ENCODE results near the gene KRT28.

Gene KRT28

DNA sequence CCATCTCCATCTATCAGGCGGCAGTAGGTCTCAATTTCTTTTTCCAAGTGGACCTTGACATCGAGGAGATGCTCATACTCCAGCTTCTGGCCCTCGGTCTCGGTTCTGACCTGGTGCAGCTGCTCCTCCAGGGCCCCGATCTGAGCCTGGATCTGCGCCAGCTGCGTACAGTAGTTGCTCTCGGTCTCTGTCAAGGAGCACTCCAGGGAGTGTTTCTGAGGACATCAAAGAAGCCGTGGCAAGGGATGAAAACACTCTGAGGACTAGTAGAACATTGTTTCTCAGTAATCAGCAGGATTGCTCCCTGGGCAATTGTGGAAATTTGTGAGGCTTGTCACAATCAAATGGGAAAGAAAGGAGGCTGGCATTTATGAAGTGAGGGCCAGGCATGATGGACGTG, 5.9 kb downstream of the KRT28 start:
- Mint-ChIP-seq H3K4me3 (no peak overlapping the region), H3K27ac (ENCODE audit: low read depth) (no peak overlapping the region), H3K9me3 (no peaks in the 10 kb centered on the region), H3K27me3 (peaks cover 40% of the 10 kb centered on the region), H3K36me3 (ENCODE audit: insufficient read depth) (no peaks in the 10 kb centered on the region), H3K4me1 (no peaks in the 10 kb centered on the region)
- DNase-seq (ENCODE audit: low spot score in 2 of 2): no peak
- no peak for ATAC-seq (replicated peaks; ENCODE audit: extremely low read depth, poor library complexity, severe bottlenecking)

GRCh38 chr17:40791787-40792436, 7.8 kb downstream of the KRT28 start:
- H3K9me3 Mint-ChIP-seq: no peaks in the 10 kb centered on the region
- no peaks in the 10 kb centered on the region for H3K36me3 Mint-ChIP-seq (ENCODE audit: insufficient read depth)
- ATAC-seq (replicated peaks; ENCODE audit: extremely low read depth, poor library complexity, severe bottlenecking) (no peak), DNase-seq (ENCODE audit: low spot score in 2 of 2) (no peak)
- H3K4me1 Mint-ChIP-seq: no peaks in the 10 kb centered on the region
- H3K4me3 Mint-ChIP-seq: no peak overlapping the region
- H3K27ac Mint-ChIP-seq (ENCODE audit: low read depth): no peak overlapping the region
- H3K27me3 Mint-ChIP-seq: peaks cover 51% of the 10 kb centered on the region

GRCh38 chr17:40791111-40791510, 8.6 kb downstream of the KRT28 start:
- ATAC-seq (replicated peaks; ENCODE audit: extremely low read depth, poor library complexity, severe bottlenecking) (no peak), DNase-seq (ENCODE audit: low spot score in 2 of 2) (no peak)
- Mint-ChIP-seq H3K4me3 (no peak overlapping the region), H3K27ac (ENCODE audit: low read depth) (no peak overlapping the region), H3K27me3 (peaks cover 45% of the 10 kb centered on the region), H3K9me3 (no peaks in the 10 kb centered on the region), H3K4me1 (no peaks in the 10 kb centered on the region), H3K36me3 (ENCODE audit: insufficient read depth) (no peaks in the 10 kb centered on the region)

DNA sequence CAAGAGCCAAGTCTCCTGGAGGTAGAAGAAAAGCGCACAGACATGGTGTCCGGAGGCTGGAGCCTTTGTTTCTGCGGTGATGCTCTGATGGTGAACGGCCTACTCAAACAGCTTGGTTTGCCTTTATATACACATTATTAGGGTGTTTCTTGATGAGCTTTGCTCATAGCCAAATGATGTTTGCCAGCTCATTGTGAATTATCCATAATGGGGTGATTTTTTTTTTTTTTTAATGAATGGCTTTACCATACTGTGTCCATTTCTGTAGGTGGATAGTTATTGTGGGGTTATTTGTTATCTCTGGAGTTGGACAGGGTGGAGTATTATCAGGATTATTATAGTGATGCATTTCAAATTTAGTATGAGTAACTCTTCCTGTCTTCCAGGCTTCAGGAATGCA, 17.3 kb downstream of the KRT28 start, which contains the start of gene KRT27:
Gene KRT27, minus strand, starts transcription at position 101 of the 400 bp plus-strand sequence. Its CDS starts 57 bp downstream, at position 44.
- DNase-seq (ENCODE audit: low spot score in 2 of 2): no peak
- H3K27ac Mint-ChIP-seq (ENCODE audit: low read depth): no peak within 1 kb of the TSS
- H3K27me3 Mint-ChIP-seq: peaks cover 82% of the 10 kb centered on the region
- H3K4me1 Mint-ChIP-seq: no peaks in the 10 kb centered on the region
- ATAC-seq (replicated peaks; ENCODE audit: extremely low read depth, poor library complexity, severe bottlenecking): no peak
- H3K36me3 Mint-ChIP-seq (ENCODE audit: insufficient read depth): no peaks in the 10 kb centered on the region
- H3K4me3 Mint-ChIP-seq: no peak within 1 kb of the TSS
- no peaks in the 10 kb centered on the region for H3K9me3 Mint-ChIP-seq

DNA sequence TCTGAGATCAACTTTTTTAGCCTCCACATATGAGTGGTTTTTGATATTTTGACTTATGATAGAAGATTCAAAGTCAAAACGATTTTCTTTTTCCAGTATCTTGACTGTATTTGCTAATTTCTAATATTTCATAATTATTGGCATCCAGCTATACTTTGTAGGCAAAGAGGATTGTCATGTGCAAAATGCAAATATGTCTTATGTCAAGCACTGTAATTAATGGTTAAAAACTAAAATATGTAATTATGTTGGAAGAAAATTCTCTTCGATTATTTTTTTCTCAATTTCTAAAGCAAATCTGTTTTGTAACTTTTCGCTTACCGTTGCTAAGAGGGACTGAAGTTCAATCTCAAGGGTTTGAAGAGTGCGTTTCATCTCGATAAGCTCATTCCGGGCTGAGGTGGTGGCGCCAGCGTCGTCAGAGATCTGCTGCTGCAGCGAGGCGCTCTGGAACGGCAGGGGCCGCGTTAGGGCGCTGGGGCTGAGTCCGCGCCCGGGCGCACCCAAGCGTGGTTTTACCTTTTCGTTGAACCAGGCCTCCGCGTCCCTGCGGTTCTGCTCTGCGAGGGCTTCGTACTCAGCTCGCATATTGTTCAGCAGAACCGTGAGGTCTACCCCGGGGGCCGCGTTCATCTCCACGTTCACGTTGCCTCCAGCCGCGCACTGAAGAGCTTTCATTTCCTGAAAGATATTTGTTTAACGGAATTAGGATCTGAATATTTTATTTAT, 20.4 kb downstream of the KRT28 start:
- no peak overlapping the region for H3K4me3 Mint-ChIP-seq

GRCh38 chr17:40778461-40778860, 21.3 kb downstream of the KRT28 start:
- H3K4me3 Mint-ChIP-seq: no peak overlapping the region
- no peak for ATAC-seq (replicated peaks; ENCODE audit: extremely low read depth, poor library complexity, severe bottlenecking)
- H3K36me3 Mint-ChIP-seq (ENCODE audit: insufficient read depth): peaks cover 2% of the 10 kb centered on the region
- no peak for DNase-seq (ENCODE audit: low spot score in 2 of 2)
- H3K4me1 Mint-ChIP-seq: no peaks in the 10 kb centered on the region
- peaks cover 90% of the 10 kb centered on the region for H3K27me3 Mint-ChIP-seq
- no peaks in the 10 kb centered on the region for H3K9me3 Mint-ChIP-seq
- H3K27ac Mint-ChIP-seq (ENCODE audit: low read depth): no peak overlapping the region

More for the DNA sequence above, 20.4 kb downstream of the KRT28 start:
- Mint-ChIP-seq H3K36me3 (ENCODE audit: insufficient read depth) (peaks cover 2% of the 10 kb centered on the region), H3K9me3 (no peaks in the 10 kb centered on the region), H3K27ac (ENCODE audit: low read depth) (no peak overlapping the region), H3K27me3 (peaks cover 95% of the 10 kb centered on the region), H3K4me1 (no peaks in the 10 kb centered on the region)
- ATAC-seq (replicated peaks; ENCODE audit: extremely low read depth, poor library complexity, severe bottlenecking) (no peak), DNase-seq (ENCODE audit: low spot score in 2 of 2) (no peak)

DNA sequence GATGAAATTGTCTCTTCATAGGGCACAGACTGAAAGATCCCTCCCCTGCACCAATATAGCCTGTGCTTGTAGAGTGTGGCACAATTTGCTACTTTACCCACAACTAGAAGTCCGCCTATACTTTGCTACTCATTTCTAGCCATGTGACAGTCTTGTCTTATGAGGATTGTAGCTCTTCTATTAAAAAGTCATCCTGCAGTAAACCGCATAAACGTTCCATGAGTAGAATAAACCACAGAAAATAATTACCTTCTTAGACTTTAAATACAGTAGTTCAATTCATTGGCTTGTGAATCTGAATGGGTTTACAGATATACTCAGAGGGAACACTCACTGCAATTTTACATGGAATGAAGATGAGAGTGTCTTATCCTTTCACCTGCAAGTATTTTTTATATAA, 21.8 kb downstream of the KRT28 start:
- Mint-ChIP-seq H3K4me1 (no peaks in the 10 kb centered on the region), H3K36me3 (ENCODE audit: insufficient read depth) (peaks cover 2% of the 10 kb centered on the region), H3K4me3 (no peak overlapping the region), H3K27me3 (peaks cover 88% of the 10 kb centered on the region), H3K27ac (ENCODE audit: low read depth) (no peak overlapping the region), H3K9me3 (no peaks in the 10 kb centered on the region)
- ATAC-seq (replicated peaks; ENCODE audit: extremely low read depth, poor library complexity, severe bottlenecking): no peak
- no peak for DNase-seq (ENCODE audit: low spot score in 2 of 2)

GRCh38 chr17:40777459-40777858, 22.3 kb downstream of the KRT28 start:
- no peak for ATAC-seq (replicated peaks; ENCODE audit: extremely low read depth, poor library complexity, severe bottlenecking)
- no peak for DNase-seq (ENCODE audit: low spot score in 2 of 2)
- no peaks in the 10 kb centered on the region for H3K9me3 Mint-ChIP-seq
- H3K27me3 Mint-ChIP-seq: peaks cover 88% of the 10 kb centered on the region
- H3K4me1 Mint-ChIP-seq: no peaks in the 10 kb centered on the region
- H3K36me3 Mint-ChIP-seq (ENCODE audit: insufficient read depth): peaks cover 3% of the 10 kb centered on the region
- no peak overlapping the region for H3K27ac Mint-ChIP-seq (ENCODE audit: low read depth)
- no peak overlapping the region for H3K4me3 Mint-ChIP-seq

DNA sequence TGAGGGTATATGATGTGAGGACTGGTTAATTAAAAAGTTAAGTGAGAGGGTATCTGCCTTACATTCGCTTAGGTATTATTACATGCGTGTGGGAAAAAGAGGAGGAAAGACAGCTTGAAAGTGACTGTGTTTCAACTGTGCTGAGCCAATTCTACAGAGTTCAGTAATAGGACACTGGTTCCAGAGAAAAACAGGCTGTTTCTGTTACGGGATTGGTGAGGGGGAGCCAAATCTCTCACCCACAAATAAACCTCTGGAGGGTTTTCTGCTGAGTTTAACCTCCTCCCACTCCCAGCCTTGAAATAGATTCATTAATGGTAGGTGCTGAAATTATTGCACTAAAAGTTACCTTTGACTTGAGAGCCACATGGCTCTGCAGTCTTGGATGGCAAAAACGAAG, 23.8 kb downstream of the KRT28 start:
- Mint-ChIP-seq H3K36me3 (ENCODE audit: insufficient read depth) (peaks cover 4% of the 10 kb centered on the region), H3K27ac (ENCODE audit: low read depth) (no peak overlapping the region), H3K4me3 (no peak overlapping the region), H3K4me1 (no peaks in the 10 kb centered on the region), H3K9me3 (no peaks in the 10 kb centered on the region), H3K27me3 (peaks cover 86% of the 10 kb centered on the region)
- no peak for DNase-seq (ENCODE audit: low spot score in 2 of 2)
- no peak for ATAC-seq (replicated peaks; ENCODE audit: extremely low read depth, poor library complexity, severe bottlenecking)

- DNase-seq (ENCODE audit: low spot score in 2 of 2) (no peak), ATAC-seq (replicated peaks; ENCODE audit: extremely low read depth, poor library complexity, severe bottlenecking) (no peak)
- H3K27ac Mint-ChIP-seq (ENCODE audit: low read depth): no peak within 1 kb of the TSS
- peaks cover 72% of the 10 kb centered on the region for H3K27me3 Mint-ChIP-seq
- H3K9me3 Mint-ChIP-seq: no peaks in the 10 kb centered on the region
- H3K4me3 Mint-ChIP-seq: no peak within 1 kb of the TSS
- peaks cover 4% of the 10 kb centered on the region for H3K36me3 Mint-ChIP-seq (ENCODE audit: insufficient read depth)
- no peaks in the 10 kb centered on the region for H3K4me1 Mint-ChIP-seq
Observed at GRCh38 chr17:40772101-40772500, 27.7 kb downstream of the KRT28 start, which contains the start of gene KRT26. Gene KRT26 (minus strand): TSS chr17:40772201. CDS start chr17:40772113, 88 bp downstream.

DNA sequence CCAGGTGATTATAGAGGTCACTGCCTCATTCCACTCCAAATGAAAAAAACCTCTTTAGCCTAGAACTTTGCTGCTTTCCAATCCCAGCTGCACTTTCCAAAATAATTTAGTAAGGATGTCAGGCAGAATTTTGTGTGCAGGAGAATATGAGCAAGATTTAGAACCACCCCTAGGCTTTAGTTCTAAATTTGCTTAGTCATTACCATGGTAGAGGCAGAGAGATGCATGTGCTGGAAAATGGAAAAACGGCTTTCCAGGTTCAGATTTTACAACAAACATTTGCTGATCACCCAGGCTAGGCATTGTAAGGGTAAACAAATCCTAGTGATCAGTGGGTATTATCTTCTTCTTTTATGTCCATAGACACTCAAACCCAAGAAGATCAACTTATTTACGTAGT, 34.1 kb downstream of the KRT28 start:
- H3K4me1 Mint-ChIP-seq: no peaks in the 10 kb centered on the region
- H3K4me3 Mint-ChIP-seq: no peak overlapping the region
- H3K27ac Mint-ChIP-seq (ENCODE audit: low read depth): no peak overlapping the region
- peaks cover 61% of the 10 kb centered on the region for H3K27me3 Mint-ChIP-seq
- ATAC-seq (replicated peaks; ENCODE audit: extremely low read depth, poor library complexity, severe bottlenecking) (no peak), DNase-seq (ENCODE audit: low spot score in 2 of 2) (no peak)
- H3K9me3 Mint-ChIP-seq: peaks cover 6% of the 10 kb centered on the region
- no peaks in the 10 kb centered on the region for H3K36me3 Mint-ChIP-seq (ENCODE audit: insufficient read depth)

DNA sequence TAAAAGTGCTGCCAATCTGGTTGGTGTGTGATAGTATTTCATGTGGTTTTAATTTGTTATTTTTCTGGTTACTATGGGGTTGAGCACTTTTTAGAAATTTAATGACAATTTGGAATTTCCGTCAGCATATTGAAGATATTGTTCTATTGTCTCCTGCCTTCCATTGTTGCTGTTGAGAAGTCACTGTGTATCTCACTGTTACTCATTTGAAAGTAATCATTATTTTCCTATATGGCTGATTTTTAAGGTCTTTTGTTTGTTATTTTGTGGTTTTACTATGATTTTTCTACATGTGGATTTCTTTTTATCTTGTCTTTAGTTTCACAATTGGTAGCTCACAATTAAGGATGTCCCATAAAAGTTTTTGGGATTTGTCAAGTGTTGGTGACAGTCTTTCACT, 36.0 kb downstream of the KRT28 start:
- Mint-ChIP-seq H3K4me1 (no peaks in the 10 kb centered on the region), H3K4me3 (no peak overlapping the region), H3K27me3 (peaks cover 63% of the 10 kb centered on the region), H3K9me3 (peaks cover 16% of the 10 kb centered on the region), H3K27ac (ENCODE audit: low read depth) (no peak overlapping the region), H3K36me3 (ENCODE audit: insufficient read depth) (peaks cover 2% of the 10 kb centered on the region)
- ATAC-seq (replicated peaks; ENCODE audit: extremely low read depth, poor library complexity, severe bottlenecking): no peak
- DNase-seq (ENCODE audit: low spot score in 2 of 2): no peak

Data from central memory CD8-positive, alpha-beta T cell (primary cell).